Forelimb muscle (tissue), 1 donor: ENCODE data around the gene HAGHL. TPM values are rescaled to one million over a fixed set of nuclear protein-coding genes. Genes with fewer than 3 reads are reported as not detected.

Experiments
- DNase-seq: peaks from one replicate; pipeline ENCODE4 v3.0.0-alpha.2; 2013; ENCODE audit warnings: low read depth
- polyA plus RNA-seq: library from polyadenylated mRNA; unstranded; fragments of 120-200 nt; gene quantifications from one replicate; pipeline ENCODE4 v1.2.1, GENCODE V29; 2013; ENCODE audit not compliant: insufficient read length

HAGHL gene
- 3.2 TPM for polyA plus RNA-seq

- DNase-seq = no peak
Measured at GRCh38 chr16:726438-727290, at the start of gene HAGHL, which contains the start of gene CCDC78. Gene HAGHL (plus strand): TSS chr16:727106. CDS start chr16:727510, 404 bp downstream. Gene CCDC78 (minus strand): TSS chr16:726443. CDS start chr16:726367, 76 bp downstream.

- DNase-seq = no peak
Measured at GRCh38 chr16:677316-678190, 49.4 kb upstream of the HAGHL start.

- DNase-seq = no peak
Measured at GRCh38 chr16:678209-678857, 48.6 kb upstream of the HAGHL start.

- no peak for DNase-seq
Measured at GRCh38 chr16:678858-679813, 47.8 kb upstream of the HAGHL start.

GRCh38 chr16:679814-680624 lies 46.9 kb upstream of the HAGHL start, which contains the start of gene STUB1:
Gene STUB1 (plus strand): TSS chr16:680410. CDS start chr16:680526, 116 bp downstream.
- peak; percentile 38 for DNase-seq

GRCh38 chr16:680625-680945 lies 46.3 kb upstream of the HAGHL start:
- DNase-seq = no peak

GRCh38 chr16:680967-681745 lies 45.8 kb upstream of the HAGHL start:
- DNase-seq = no peak

GRCh38 chr16:681746-682427 lies 45.0 kb upstream of the HAGHL start:
- DNase-seq = no peak

- no peak for DNase-seq
Measured at GRCh38 chr16:682493-683395, 44.2 kb upstream of the HAGHL start.

- DNase-seq = no peak
Measured at GRCh38 chr16:683396-684070, 43.4 kb upstream of the HAGHL start.

GRCh38 chr16:684071-684794 lies 42.7 kb upstream of the HAGHL start, which contains the start of gene JMJD8:
Gene JMJD8 (minus strand): TSS chr16:684334. CDS start chr16:684319, 15 bp downstream.
- DNase-seq = peak; percentile 77

- no peak for DNase-seq
Measured at GRCh38 chr16:684961-685696, 41.8 kb upstream of the HAGHL start.

- DNase-seq = no peak
Measured at GRCh38 chr16:685967-686366, 40.9 kb upstream of the HAGHL start.

- DNase-seq = no peak
Measured at GRCh38 chr16:686459-687260, 40.2 kb upstream of the HAGHL start.

- no peak for DNase-seq
Measured at GRCh38 chr16:687499-687898, 39.4 kb upstream of the HAGHL start.
